Mammary epithelial cell (primary cell): ENCODE measurements around the gene TSGA10IP.

ENCODE experiments used
- CTCF ChIP-seq, 2 donors: IDR thresholded peaks in 1 of 2; conservative IDR thresholded peaks in 1 of 2; 2 replicates each; pipeline ENCODE4 v1.5.1; 2011 to 2012; ENCODE audit warnings: inconsistent platforms in 2 of 2, low read length in 2 of 2, mild to moderate bottlenecking in 2 of 2, control low read depth in 1 of 2, low read depth in 1 of 2; ENCODE audit not compliant: insufficient read depth in 1 of 2; ENCODE audit errors: extremely low read depth in 1 of 2
- EZH2 ChIP-seq: IDR thresholded peaks from 2 replicates; pipeline ENCODE4 v1.6.1; 2012; ENCODE audit warnings: low read length, inconsistent platforms, borderline replicate concordance

DNA sequence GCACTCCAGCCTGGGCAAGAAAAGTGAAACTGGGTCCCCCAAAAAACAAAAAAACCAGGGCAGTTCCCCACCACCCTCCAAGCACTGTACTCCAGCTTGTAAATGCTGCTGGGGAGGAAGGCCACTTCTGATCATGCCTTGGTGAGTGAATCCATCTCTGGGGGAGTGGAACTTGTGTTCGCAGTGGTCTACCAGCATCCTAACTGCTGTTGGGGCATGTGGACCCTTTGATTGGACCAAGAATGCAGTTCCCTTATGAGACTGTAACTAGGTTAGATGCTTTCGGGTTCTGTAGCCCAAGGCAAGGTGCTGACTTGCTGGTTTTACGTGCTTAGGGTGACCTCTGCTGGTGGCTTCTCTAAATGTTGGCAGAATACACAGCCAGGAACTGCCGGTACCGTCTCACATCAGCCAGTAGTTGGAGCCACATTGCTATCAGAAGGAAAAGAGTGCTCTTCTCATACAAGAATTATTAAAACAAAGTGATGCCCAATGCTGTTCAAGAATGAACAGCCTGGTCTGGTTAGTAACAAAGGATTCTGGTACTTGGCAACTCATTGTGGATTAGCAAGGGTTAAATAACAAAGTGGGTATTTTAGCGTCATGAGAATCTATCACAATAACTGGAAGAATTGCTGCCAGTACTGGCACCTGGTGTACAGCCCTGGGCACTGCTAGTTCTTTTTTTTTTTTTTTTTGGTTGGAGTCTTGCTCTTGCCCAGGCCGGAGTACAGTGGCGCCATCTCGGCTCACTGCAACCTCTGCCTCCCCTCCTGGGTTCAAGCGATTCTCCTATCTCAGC is 43.7 kb downstream of the TSGA10IP start:
- TF ChIP-seq EZH2 (no peak), CTCF (conservative IDR thresholded peaks at IDR 0.05 in 1 of 2, IDR thresholded peaks at IDR 0.05 in 1 of 2; ENCODE audit: extremely low read depth in 1 of 2, insufficient read depth in 1 of 2, low read depth in 1 of 2, low read length in 2 of 2) (peak; percentile 87 to 100)
